GM21390 (cell line): ENCODE results near the gene TNFRSF6B.

Source experiments
- ATAC-seq: cut with Tn5 transposase; IDR thresholded peaks from one replicate; pipeline ENCODE4 v1.9.1; 2021; ENCODE audit not compliant: unreplicated experiment

The TNFRSF6B gene

DNA sequence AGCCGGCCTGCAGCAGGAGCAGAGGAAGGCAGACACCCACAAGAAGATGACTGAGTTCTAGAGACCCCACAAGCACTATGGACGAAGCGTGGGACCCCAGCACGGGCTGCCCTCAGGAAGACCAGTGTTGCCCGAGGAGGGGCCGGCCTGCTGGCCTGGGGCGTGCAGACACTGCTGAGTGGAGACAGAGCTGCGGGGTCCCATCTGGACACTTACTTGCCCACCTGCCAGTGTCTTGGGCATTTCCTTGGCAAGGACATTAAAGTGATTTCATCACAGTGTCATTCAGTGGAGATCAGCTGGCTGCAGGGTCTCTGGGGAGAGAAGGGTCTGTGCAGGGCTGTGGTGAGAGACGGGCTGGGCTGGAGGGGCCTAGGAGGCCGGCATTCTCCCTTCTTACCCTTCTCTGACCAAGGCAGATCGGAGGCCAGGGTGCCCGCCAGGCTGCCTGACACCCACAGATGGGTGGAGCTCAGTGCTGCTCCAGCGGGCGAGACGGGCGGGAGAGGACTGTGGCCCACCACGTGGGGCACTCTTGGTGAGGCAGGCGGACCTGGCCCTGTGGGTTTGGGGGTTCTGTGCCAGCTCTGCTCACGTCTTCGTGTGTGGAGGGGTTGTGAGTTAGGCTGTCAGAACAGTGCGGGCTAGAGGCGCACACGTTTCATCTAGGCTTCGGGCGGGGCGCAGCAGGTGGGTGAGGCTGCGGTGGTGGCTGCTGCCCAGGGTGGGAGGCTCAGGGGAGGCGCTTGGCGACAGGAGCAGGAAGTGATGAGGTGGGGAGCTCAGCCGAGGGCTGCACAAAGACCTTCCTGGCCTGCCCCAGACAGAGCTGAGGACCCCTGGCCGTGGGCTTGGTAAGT is 39.6 kb downstream of the TNFRSF6B start, which contains the start of gene LIME1:
TSS of gene LIME1 (plus strand) at position 806 of the 860 bp plus-strand sequence. CDS start 886 bp downstream, outside the sequence.
- no peak for ATAC-seq

DNA sequence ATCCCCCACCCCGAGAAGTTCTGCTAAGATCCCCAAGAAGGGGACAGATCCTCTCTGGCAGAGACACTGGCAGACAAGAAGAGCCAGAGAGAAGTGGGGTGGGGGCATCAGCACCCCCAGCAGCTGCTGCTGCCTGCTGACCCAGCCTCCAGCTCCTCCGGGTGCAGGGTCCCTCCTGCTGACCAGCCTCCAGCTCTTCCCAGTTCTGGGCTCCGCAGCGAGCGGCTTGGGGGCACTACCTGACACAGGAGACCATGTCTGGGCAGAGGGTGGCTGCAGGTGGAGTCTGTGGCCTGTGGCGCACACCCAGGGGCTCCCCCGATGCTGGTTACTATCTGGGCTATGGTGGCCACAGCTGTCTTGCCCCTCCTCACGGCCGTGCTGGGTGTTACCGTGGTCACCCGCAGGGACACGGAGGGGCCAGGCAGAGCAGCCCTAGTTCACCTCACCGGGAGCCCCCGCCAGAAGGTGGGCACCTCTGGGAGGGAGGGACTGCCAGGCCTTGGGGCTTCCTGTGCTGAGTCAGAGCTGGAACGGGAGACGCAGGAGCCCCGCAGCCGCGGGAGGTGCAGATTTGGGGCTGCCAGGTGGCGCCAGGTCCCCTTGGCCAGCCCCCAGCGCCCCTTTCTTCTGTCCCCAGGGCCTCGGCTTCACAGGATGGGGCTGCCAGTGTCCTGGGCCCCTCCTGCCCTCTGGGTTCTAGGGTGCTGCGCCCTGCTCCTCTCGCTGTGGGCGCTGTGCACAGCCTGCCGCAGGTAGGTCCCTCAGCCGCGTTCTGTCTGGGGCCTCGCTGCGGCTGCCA is 40.6 kb downstream of the TNFRSF6B start:
- no peak for ATAC-seq

DNA sequence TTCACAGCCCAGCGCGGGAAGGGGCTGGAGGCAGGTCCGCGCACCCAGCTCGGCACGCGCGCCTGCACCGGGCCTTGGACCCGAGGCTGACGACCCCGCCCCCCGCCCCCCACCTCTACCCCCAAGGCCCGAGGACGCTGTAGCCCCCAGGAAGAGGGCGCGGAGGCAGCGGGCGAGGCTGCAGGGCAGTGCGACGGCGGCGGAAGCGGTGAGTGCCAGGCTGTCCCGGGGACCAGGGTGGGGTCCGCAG is 41.2 kb downstream of the TNFRSF6B start:
- no peak for ATAC-seq

DNA sequence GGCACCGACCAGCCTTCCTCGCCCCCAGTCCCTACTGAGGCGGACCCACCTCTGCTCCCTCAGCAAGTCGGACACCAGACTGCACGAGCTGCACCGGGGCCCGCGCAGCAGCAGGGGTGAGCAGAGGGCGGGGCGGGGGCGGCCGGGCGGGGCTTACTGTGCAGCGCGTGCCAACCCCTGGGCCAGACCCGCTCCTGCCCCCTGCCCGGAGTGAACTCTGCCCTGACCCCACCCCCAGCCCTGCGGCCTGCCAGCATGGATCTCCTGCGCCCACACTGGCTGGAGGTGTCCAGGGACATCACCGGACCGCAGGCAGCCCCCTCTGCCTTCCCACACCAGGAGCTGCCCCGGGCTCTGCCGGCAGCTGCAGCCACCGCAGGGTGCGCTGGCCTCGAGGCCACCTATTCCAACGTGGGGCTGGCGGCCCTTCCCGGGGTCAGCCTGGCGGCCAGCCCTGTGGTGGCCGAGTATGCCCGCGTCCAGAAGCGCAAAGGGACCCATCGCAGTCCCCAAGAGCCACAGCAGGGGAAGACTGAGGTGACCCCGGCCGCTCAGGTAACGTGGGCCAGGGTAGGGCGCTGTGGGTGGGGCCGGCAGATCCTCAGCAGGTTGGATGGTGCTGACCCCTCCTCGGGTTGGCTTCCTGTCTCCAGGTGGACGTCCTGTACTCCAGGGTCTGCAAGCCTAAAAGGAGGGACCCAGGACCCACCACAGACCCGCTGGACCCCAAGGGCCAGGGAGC is 41.7 kb downstream of the TNFRSF6B start:
- no peak for ATAC-seq

DNA sequence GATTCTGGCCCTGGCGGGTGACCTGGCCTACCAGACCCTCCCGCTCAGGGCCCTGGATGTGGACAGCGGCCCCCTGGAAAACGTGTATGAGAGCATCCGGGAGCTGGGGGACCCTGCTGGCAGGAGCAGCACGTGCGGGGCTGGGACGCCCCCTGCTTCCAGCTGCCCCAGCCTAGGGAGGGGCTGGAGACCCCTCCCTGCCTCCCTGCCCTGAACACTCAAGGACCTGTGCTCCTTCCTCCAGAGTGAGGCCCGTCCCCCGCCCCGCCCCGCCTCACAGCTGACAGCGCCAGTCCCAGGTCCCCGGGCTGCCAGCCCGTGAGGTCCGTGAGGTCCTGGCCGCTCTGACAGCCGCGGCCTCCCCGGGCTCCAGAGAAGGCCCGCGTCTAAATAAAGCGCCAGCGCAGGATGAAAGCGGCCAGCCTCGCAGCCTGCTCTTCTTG is 42.3 kb downstream of the TNFRSF6B start:
- no peak for ATAC-seq

DNA sequence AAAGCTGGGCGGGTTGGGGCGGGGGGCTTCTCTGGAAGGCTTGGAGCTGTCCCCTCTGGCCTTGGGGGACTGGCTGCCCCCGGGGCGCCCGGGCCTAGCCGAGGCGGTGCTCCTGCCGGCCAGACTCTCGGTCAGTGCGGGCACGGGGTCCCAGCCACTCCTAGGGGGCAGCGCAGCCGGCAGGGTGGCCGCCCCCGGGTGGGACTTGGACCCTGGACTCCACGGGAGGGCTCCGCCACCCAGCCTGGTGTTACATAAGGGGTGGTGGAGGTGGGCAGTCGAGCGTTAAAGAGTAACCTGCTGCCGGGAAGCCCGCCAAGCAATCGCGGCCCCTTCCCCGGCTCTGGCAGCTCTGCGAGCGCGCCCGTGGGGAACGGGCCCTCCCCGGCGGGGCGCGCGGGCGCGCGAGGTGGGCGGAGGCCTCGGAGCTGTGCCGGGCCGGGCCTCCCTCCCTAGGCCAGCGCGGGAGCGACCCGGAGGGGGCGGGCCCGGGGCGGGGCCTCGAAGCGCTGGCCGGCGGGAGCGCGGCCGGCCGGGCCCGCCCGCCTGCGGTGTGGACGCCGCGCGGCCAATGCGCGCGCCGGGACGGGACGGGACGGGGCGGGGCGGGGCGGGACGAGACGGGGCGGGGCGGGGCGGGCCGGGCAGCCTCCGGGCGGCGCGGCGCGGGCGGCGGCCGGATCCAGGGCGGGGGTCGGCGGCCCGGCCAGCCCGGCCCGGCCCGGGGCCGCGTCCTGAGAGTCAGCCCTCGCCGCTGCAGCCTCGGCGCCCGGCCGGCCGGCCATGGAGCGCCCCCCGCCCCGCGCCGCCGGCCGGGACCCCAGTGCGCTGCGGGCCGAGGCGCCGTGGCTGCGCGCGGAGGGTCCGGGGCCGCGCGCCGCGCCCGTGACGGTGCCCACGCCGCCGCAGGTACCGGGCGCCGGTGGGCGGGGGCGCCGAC is 42.9 kb downstream of the TNFRSF6B start, which contains the start of gene SLC2A4RG:
TSS of gene SLC2A4RG (plus strand) at position 647 of the 940 bp plus-strand sequence. CDS start at position 784, 137 bp downstream.
- ATAC-seq: peak; percentile 47

DNA sequence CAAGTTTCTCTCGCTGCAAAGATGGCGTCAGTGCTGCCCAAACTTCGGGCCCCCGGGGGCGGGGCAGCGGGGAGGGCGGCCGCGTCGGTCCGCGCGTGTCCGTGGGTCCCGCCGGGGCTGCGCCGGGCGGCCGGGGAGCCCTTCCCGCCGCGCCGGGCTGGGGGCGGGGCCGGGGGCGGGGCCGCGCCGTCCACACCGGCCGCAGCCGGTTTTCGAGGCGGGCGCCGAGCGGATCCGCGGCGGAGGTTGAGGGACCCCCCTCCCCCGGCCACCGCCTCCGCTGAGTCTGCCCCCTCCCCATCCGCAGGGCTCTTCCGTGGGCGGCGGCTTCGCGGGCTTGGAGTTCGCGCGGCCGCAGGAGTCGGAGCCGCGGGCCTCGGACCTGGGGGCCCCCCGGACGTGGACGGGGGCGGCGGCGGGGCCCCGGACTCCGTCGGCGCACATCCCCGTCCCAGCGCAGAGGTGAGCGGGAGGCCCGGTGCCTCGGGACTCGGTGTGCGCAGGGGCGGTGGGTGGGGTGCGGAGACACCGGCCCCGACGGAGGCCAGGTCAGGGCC is 43.7 kb downstream of the TNFRSF6B start:
- no peak for ATAC-seq

DNA sequence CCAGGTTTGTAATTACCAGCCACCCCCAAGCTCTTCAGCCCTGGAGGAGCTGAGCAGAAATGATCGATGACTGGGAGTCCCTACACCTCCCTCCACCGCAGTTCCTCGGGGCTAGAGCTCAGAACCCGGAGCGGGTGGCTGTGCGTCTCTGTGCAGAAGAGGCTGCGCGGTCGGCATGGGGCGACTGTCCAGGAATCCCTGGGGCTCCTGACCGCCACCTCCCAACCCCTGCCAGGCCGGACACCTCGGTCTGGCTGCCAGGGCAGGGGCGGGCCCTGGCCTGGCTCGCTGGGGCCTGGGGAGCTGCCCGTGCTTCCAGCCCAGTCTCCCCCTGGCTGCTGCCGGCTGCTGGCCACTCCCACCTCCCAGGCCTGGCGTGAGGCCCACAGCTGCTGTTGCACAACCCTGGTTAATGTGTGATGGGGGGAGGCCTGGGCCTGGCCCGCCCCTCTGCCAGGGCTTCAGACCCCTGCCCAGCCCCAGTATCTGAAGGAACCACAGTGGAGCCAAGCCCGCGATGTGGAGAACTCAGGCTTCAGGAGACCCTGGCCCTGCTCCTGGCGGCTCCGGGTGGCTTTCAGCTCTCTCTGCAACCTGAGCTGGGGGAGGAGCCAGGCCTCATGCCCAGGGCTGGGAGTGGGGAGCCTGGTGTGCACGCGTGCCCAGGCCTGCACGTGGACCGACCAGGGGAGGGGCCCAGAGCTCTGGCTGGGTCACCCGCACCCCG is 44.3 kb downstream of the TNFRSF6B start:
- no peak for ATAC-seq

DNA sequence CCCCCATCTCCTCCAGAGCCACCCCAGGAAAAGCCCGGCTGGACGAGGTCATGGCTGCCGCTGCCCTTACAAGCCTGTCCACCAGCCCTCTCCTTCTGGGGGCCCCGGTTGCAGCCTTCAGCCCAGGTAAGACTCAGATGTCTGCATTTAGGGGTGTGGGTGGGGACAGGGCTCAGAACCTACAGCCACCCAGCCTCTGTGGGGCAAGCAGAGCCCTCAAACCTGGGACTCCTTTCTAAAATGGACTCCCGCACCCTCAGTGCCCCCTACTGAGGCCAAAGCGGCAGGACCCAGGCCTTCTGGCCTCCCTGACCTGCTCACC is 44.9 kb downstream of the TNFRSF6B start:
- no peak for ATAC-seq

DNA sequence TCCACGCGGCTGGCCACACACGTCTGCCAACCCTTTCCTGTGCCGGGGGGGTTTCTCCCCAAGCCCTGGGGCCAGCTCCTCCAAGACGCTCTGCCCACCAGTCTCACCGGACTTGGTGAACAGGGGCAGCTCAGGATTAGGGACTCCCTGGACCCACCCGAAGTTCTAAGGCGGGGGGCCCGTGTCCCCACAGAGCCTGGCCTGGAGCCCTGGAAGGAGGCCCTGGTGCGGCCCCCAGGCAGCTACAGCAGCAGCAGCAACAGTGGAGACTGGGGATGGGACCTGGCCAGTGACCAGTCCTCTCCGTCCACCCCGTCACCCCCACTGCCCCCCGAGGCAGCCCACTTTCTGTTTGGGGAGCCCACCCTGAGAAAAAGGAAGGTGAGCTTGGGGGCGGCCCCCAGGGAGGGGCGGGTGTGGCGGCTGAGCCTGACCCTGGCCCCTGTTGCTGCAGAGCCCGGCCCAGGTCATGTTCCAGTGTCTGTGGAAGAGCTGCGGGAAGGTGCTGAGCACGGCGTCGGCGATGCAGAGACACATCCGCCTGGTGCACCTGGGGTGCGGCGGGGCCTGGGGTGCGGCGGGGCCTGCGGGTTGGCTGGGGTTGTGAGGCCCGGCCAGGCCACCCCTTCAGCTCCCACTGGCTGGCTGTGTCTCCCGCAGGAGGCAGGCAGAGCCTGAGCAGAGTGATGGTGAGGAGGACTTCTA is 45.4 kb downstream of the TNFRSF6B start:
- no peak for ATAC-seq

DNA sequence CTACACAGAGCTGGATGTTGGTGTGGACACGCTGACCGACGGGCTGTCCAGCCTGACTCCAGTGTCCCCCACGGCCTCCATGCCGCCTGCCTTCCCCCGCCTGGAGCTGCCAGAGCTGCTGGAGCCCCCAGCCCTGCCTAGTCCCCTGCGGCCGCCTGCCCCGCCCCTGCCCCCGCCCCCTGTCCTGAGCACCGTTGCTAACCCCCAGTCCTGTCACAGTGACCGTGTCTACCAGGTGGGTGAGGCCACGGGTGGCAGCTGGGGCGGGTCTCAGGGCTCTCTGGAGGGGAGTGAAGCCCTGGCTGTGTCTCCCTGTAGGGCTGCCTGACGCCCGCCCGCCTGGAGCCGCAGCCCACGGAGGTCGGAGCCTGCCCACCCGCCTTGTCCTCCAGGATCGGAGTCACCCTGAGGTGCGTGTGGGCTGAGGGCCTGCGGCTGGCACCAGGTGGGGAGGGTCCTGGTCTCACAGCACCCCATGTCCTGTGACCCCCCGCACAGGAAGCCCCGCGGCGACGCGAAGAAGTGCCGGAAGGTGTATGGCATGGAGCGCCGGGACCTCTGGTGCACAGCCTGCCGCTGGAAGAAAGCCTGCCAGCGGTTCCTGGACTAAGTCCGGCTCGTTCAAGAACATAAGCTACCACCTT is 46.1 kb downstream of the TNFRSF6B start:
- no peak for ATAC-seq

DNA sequence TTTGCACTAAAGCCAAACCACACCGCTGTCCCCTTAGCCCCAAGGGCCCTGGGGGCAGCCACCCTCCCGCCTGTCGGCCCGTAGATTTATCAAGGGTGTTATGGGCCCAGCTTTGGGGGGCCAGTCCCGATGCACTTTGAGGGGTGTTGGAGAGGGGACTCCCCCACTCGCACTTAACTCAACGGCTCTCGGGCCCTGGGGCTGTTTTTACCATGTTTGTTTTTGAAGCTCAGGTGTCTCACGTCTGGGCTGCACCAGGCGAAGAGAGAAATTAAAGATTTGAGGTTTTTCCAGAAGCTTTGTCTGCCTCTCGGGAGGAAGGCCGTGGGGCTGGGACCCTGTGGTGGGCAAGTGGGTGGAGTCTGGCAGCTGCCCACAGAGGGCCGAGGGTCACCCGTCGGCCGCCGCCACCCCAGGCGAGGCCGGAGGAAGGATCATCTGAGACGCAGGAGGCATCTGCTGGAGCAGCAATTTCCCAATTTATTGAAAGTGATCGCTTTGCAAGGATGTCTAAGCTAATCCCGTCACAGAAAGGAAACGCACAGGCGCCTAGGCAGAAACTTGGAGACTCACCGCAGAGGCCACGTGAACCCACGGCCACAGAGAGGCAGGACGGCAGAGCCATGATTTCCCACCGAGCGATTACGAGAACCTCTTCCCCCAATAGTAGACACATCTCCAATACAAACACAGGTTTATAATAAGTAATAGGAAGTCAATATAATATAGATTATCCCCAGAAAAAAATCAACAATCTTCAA is 46.9 kb downstream of the TNFRSF6B start:
- no peak for ATAC-seq

DNA sequence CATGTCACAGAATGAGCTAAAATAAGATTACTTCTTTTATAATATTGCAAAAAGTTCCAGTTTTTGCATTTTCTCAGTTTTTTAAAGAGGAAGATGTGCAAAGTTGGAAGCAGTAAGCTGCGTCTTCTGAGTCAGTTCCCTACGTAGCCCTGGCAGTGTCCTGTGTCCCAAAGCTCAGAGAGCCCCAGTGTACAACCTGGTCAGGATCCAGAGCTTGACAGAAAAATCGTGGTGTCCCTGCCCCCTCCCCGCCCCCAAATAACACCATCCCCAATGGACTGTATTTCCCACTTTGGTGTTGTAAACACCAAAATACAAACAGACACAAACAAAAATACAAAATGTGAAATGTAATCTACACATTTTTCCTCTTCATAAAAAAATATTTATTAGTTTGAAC is 47.7 kb downstream of the TNFRSF6B start:
- no peak for ATAC-seq

DNA sequence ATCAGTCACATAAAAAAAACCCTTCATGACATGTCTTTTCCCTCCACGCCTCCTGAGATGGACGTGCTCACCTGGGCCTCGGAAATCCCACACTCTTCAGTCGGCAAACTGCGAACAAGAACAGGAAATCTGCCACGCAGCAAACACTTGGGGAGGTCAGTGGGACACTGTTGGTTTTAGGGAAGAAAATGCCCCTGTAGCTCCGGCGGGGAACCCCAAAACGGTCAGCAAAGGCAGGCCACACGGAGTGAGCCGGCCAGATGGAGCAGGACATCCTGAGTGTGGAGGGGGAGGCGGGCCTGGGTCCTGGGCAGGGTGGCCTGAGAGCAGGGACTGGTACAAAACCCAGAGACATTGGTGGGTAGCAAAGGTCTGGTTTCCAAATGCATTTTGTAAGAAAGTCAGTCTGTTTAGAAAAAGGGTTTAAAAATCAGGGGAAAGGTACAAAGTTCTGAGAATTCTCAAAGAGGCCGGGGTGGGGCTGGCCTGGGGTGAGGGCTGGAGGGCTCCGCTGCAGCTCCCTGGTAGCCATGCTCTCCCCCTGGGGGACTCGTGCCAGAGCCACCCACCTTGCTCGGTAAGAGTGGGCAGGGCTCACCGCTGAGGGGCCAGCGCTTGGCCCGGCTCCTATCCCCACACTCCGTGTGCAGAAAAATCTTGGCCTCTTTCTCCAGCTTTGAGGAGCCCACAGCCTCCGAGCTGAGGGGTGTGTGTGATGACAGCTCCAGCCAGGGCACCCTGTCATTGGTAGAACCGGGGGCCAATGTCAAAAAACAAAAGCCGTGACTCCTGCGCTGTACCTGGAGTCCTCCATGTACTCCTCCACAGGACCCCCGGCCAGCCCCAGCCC is 48.3 kb downstream of the TNFRSF6B start:
- ATAC-seq: no peak

DNA sequence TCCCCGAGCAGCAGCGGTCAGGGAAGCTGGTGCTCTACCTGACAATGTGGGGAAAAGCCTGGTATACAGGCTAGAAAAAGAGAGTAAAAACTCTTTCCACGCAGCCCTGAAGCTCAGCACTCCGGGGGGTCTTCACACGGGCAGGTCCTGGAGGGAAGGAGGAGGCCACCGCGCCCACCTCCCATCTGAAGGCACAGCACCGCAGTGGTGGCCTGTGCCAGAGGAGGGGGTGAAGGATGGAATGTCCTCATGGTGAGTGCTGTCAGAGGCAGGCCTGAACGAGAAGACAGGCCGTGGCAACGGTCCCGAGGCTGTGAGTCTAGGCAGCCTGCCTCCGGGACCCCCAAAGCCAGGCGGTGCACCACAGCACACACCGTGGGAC is 49.0 kb downstream of the TNFRSF6B start:
- ATAC-seq: no peak

DNA sequence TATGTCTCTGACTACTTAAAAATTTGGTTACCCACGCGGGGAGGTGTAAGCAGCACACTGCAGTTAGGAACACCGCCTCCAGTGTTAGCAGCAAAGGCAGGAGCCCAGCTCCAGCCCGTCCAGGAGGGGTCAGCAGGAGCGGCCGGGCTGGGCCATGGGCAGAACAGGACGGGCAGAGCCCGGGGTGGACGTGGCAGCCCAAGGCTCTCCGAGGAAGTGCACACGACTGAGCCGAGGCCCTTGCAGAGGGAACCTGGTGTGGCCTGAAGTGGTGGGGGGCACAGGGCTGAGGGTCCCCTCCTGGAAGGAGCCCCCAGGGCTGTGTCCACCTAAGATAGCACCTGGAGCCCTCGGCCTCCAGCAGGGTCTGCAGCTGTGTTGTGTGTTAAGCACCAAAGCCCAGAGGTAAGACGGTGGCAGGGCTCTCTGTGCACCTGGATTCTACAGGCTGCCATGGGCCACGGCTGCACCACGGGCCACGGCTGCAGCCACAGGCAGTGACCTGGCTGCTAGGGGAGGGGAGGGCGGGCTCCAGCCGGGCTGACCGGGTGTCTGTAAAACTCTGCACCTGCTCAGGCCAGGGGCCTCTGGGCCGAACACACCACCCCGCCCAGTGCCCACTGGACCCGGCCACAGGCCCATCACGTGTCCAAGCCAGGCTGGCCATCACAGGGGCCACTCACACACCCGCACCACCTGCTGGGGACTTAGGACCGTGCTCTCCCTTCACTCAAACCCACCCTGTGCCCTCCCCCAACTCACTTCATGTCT is 49.7 kb downstream of the TNFRSF6B start:
- no peak for ATAC-seq
